Activated CD4-positive, alpha-beta T cell treated with anti-CD3 and anti-CD28 coated beads for 48 hours (primary cell): ENCODE data around the gene RYR3.

Source experiments
- DNase-seq: peaks from one replicate; pipeline ENCODE4 v3.0.0-alpha.2; 2020

RYR3 gene

GRCh38 chr15:33310481-33311311 is at the start of gene RYR3:
Gene RYR3, plus strand, starts transcription at chr15:33310967. Its CDS starts 79 bp downstream, at chr15:33311046.
- DNase-seq: peak; percentile 6

- no peak for DNase-seq
Observed at GRCh38 chr15:33262306-33262705, 48.5 kb upstream of the RYR3 start.

- DNase-seq: no peak
Observed at GRCh38 chr15:33277689-33278088, 33.1 kb upstream of the RYR3 start.

GRCh38 chr15:33278816-33279612 is 31.8 kb upstream of the RYR3 start:
- no peak for DNase-seq

GRCh38 chr15:33279613-33280205 is 31.1 kb upstream of the RYR3 start:
- DNase-seq: no peak

- DNase-seq: no peak
Observed at GRCh38 chr15:33282226-33283020, 28.3 kb upstream of the RYR3 start.

- DNase-seq: no peak
Observed at GRCh38 chr15:33283576-33283975, 27.2 kb upstream of the RYR3 start.

GRCh38 chr15:33284336-33284735 is 26.4 kb upstream of the RYR3 start:
- no peak for DNase-seq

GRCh38 chr15:33292717-33293307 is 18.0 kb upstream of the RYR3 start:
- DNase-seq: peak; percentile 73

- DNase-seq: no peak
Observed at GRCh38 chr15:33293713-33294334, 16.9 kb upstream of the RYR3 start.

GRCh38 chr15:33296050-33296449 is 14.7 kb upstream of the RYR3 start:
- DNase-seq: no peak

GRCh38 chr15:33296856-33297255 is 13.9 kb upstream of the RYR3 start:
- DNase-seq: no peak

- no peak for DNase-seq
Observed at GRCh38 chr15:33298631-33299030, 12.1 kb upstream of the RYR3 start.

GRCh38 chr15:33304924-33305323 is 5.8 kb upstream of the RYR3 start:
- no peak for DNase-seq

- DNase-seq: no peak
Observed at GRCh38 chr15:33309602-33310276, 1.0 kb upstream of the RYR3 start.

- DNase-seq: peak; percentile 3
Observed at GRCh38 chr15:33311312-33311971, 675 bp downstream of the RYR3 start.

- no peak for DNase-seq
Observed at GRCh38 chr15:33313491-33313890, 2.7 kb downstream of the RYR3 start.

GRCh38 chr15:33314069-33314468 is 3.3 kb downstream of the RYR3 start:
- DNase-seq: no peak

GRCh38 chr15:33315044-33315443 is 4.3 kb downstream of the RYR3 start:
- no peak for DNase-seq

- no peak for DNase-seq
Observed at GRCh38 chr15:33317896-33318295, 7.1 kb downstream of the RYR3 start.

GRCh38 chr15:33320017-33320416 is 9.2 kb downstream of the RYR3 start:
- DNase-seq: no peak
